ENCODE results near the gene TYSND1. TPM values are rescaled to one million over a fixed set of nuclear protein-coding genes. Genes with fewer than 3 reads are reported as not detected.

Gene TYSND1
- total RNA-seq, 1 experiment from 2014 or later: 13.6 TPM

- TF ChIP-seq ZBTB33 (IDR thresholded peaks at IDR 0.05; ENCODE audit: extremely low read depth, insufficient replicate concordance, low read length): no peak
- no peak for TF ChIP-seq EGR1 (IDR thresholded peaks at IDR 0.05; ENCODE audit: low read depth)
- TF ChIP-seq POLR2AphosphoS5 (IDR thresholded peaks at IDR 0.05; ENCODE audit: low read depth, low read length): no peak
- no peak for TF ChIP-seq RAD21 (IDR thresholded peaks at IDR 0.05; ENCODE audit: low read depth)
These were observed 49.0 kb downstream of the TYSND1 start (continued) for GRCh38 chr10:70097459-70097858.

- no peaks in the 10 kb centered on the region for H3K9me2 ChIP-seq (ENCODE audit: insufficient read depth)
- no peak overlapping the region for H3K9ac ChIP-seq (ENCODE audit: low read length)
- no peak overlapping the region for H3K4me3 ChIP-seq (replicated peaks in 1 of 2; ENCODE audit: low read depth in 1 of 2, low read length in 2 of 2)
- no TSS peak for BruUV-seq (replicated peaks)
- DNase-seq (ENCODE audit: low read depth, low spot score) (no peak), ATAC-seq (no peak)
- CTCF ChIA-PET: interaction anchor here (1.5 kb wide), 1 partner anchor 19 kb away, joined by 4 read pairs; no protein-coding TSS in a partner anchor
- H3K79me2 ChIP-seq (ENCODE audit: insufficient read depth, low read length): no peaks in the 10 kb centered on the region
- H3K27me3 ChIP-seq (ENCODE audit: insufficient read depth, low read length): no peaks in the 10 kb centered on the region
- H3K27ac ChIP-seq (ENCODE audit: low read depth, low read length): no peak overlapping the region
- intact Hi-C loops (cut with micrococcal nuclease): no loop called here
- H2AFZ ChIP-seq (ENCODE audit: low read depth, low read length, poor library complexity, severe bottlenecking): no peak overlapping the region
- TF ChIP-seq ZNF274 (IDR thresholded peaks at IDR 0.05; ENCODE audit: low read depth, low read length): no peak
- no peak for TF ChIP-seq REST (IDR thresholded peaks at IDR 0.05; ENCODE audit: low read depth)
- no peak for TF ChIP-seq RAD21 (IDR thresholded peaks at IDR 0.05; ENCODE audit: low read depth)
- no peak for TF ChIP-seq ZBTB33 (IDR thresholded peaks at IDR 0.05; ENCODE audit: extremely low read depth, insufficient replicate concordance, low read length)
- TF ChIP-seq SP1 (IDR thresholded peaks at IDR 0.05; ENCODE audit: low read depth): no peak
- no peak for TF ChIP-seq ZFX (IDR thresholded peaks at IDR 0.05)
- no peak for TF ChIP-seq CBX3 (IDR thresholded peaks at IDR 0.05; ENCODE audit: low read depth)
- TF ChIP-seq JUND (IDR thresholded peaks at IDR 0.05): no peak
- TF ChIP-seq EZH2 (IDR thresholded peaks at IDR 0.05): no peak
- H3K4me2 ChIP-seq (ENCODE audit: low read length): no peak overlapping the region
- POLR2A ChIA-PET: no interaction called here
- H4K20me1 ChIP-seq (ENCODE audit: insufficient read depth): no peaks in the 10 kb centered on the region
- peaks cover 5 to 11% of the 10 kb centered on the region in 2 experiments; a peak in 3 of 4 replicates for H3K36me3 ChIP-seq (ENCODE audit: control insufficient read depth in 1 of 2, insufficient read depth in 2 of 2, low read length in 2 of 2)
- no peaks in the 10 kb centered on the region for H3K4me1 ChIP-seq (ENCODE audit: control insufficient read depth in 1 of 2, insufficient read depth in 2 of 2, low read length in 2 of 2)
- RAD21 ChIA-PET (ENCODE audit: low non-redundant PET in 1 of 2, low total read pairs in 2 of 2, uncharacterized antibody in 2 of 2, unreplicated experiment in 2 of 2): no interaction called here
- H3K9me3 ChIP-seq (ENCODE audit: control insufficient read depth in 1 of 2, insufficient read depth in 1 of 2, low read depth in 1 of 2, low read length in 2 of 2): no peaks in the 10 kb centered on the region
These were observed 49.6 kb downstream of the TYSND1 start for GRCh38 chr10:70096705-70097420.

All from HCT116 (cell line).